Upper lobe of left lung (tissue), 4 donors: ENCODE measurements around the gene KCNK3.

Experiments
- CTCF ChIP-seq, 6 experiments: fragments of 450-650 bp in 4 of 6; fragments of 200-600 bp in 2 of 6; sonication (generic) in 2 of 6; IDR thresholded peaks; one replicate each; pipeline ENCODE4 v1.5.1; 2016 to 2019; ENCODE audit warnings: antibody characterized with exemption in 6 of 6
- POLR2A ChIP-seq, 4 donors: fragments of 450-650 bp; IDR thresholded peaks; one replicate each; pipeline ENCODE4 v1.5.1; 2016 to 2017; ENCODE audit warnings: antibody characterized with exemption in 4 of 4, mild to moderate bottlenecking in 2 of 4

- no peak for TF ChIP-seq CTCF (IDR thresholded peaks at IDR 0.05)
- no peak for TF ChIP-seq POLR2A (IDR thresholded peaks at IDR 0.05)
Observed at GRCh38 chr2:26723475-26723874, 31.0 kb downstream of the KCNK3 start.
